Measurements from ENCODE around the gene MYH11. TPM values are rescaled to one million over a fixed set of nuclear protein-coding genes. Genes with fewer than 3 reads are reported as not detected.

The MYH11 gene
- total RNA-seq, 1 donor from 2014 or later: not detected

DNA sequence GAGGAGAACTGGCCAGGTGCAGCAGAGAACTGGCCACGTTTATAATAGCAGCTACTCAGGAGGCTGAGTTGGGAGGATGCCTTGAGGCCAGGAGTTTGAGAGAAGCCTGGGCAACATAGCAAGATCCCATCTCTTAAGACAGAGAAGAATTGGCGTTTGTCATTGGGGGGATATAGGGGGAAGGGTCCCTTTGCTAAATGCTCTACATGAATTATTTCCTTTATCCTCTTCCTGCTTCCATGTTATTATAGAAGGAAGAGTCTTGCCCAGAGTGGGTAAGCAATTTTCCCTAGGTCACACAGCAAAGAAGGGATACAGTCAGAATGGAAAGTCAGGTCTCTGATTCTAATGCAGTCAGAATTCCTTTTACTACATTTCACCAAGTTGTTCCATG, 68.0 kb downstream of the MYH11 start:
- DNase-seq (ENCODE audit: low read depth): no peak
- H3K4me3 ChIP-seq (ENCODE audit: low read depth, low read length): no peak overlapping the region
- TF ChIP-seq, protein P1, sequence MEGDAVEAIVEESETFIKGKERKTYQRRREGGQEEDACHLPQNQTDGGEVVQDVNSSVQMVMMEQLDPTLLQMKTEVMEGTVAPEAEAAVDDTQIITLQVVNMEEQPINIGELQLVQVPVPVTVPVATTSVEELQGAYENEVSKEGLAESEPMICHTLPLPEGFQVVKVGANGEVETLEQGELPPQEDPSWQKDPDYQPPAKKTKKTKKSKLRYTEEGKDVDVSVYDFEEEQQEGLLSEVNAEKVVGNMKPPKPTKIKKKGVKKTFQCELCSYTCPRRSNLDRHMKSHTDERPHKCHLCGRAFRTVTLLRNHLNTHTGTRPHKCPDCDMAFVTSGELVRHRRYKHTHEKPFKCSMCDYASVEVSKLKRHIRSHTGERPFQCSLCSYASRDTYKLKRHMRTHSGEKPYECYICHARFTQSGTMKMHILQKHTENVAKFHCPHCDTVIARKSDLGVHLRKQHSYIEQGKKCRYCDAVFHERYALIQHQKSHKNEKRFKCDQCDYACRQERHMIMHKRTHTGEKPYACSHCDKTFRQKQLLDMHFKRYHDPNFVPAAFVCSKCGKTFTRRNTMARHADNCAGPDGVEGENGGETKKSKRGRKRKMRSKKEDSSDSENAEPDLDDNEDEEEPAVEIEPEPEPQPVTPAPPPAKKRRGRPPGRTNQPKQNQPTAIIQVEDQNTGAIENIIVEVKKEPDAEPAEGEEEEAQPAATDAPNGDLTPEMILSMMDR (conservative IDR thresholded peaks at IDR 0.05; ENCODE audit: low read depth, low read length): no peak

DNA sequence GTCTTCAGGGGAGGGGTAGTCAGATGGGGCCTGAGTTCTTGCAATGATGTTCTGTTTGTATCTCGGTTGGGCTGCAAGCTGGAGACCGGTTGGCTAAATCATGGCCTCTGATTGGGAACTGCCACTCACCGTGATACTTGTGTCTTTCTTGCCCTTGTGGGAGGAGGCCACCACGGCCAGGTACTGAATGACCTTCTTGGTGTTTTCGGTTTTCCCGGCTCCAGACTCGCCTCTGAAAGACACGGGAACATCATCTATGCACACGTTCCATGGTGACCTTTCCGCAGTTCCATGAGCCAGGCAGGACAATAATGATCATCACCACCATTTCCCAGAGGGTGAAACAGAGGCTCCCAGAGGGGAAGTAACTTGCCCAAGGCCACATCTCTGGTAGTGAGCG, 70.3 kb downstream of the MYH11 start:
- H3K4me3 ChIP-seq (ENCODE audit: low read depth, low read length): no peak overlapping the region
- no peak for DNase-seq (ENCODE audit: low read depth)
- TF ChIP-seq, protein P1 (conservative IDR thresholded peaks at IDR 0.05; ENCODE audit: low read depth, low read length): no peak

DNA sequence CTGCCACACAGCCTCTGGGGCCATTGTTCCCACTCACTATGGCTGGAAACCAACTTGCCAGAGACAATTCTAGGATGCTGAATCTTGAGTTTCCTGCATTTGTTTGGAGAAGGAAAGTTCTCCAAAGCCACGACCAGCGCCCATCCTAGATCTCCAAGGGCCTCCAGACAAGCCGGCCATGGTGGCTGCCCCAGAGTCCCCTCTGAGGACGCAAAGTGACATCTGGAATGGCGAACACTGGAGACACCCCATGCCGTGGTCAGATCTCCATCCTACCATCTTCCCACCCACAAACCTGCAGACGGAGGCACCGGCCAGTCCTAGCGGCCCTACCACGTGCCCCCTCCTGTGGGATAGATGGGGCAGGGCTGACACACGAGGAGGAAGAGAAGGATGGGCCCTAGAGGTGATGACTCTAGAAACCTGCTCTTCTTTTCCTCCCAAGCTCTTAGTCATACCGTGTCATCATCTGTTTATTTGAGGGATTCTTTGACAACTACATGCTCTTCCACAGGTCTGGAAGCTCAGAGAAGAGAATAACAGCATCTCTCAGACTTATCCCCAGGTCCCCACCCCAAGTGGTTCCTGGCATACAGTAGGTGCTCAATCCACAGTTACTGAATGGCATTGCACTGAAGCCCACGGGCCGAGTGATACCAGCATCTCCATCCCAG, 71.3 kb downstream of the MYH11 start:
- TF ChIP-seq, protein P1 (conservative IDR thresholded peaks at IDR 0.05; ENCODE audit: low read depth, low read length): no peak
- no peak for DNase-seq (ENCODE audit: low read depth)
- H3K4me3 ChIP-seq (ENCODE audit: low read depth, low read length): no peak overlapping the region

DNA sequence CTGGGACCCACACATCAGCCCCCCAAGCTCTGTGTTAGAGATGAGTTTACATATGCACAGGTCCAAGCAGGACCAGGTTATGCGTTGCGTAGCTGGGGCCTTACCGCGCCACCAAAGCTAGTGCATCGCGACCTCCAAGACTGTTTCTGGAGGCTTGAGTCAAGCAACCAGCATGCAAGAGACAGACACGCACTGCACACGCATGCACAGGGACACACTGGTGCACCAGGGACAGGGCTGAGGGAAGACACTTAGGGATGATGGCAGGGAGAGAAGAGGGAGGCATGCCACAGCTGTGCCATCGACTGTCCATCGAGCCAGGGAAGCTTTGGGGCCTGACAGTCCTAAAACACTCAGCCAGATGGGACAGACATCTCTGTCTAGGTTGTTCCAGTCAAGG, 72.8 kb downstream of the MYH11 start:
- TF ChIP-seq, protein P1 (conservative IDR thresholded peaks at IDR 0.05; ENCODE audit: low read depth, low read length): no peak
- DNase-seq (ENCODE audit: low read depth): no peak
- no peak overlapping the region for H3K4me3 ChIP-seq (ENCODE audit: low read depth, low read length)

DNA sequence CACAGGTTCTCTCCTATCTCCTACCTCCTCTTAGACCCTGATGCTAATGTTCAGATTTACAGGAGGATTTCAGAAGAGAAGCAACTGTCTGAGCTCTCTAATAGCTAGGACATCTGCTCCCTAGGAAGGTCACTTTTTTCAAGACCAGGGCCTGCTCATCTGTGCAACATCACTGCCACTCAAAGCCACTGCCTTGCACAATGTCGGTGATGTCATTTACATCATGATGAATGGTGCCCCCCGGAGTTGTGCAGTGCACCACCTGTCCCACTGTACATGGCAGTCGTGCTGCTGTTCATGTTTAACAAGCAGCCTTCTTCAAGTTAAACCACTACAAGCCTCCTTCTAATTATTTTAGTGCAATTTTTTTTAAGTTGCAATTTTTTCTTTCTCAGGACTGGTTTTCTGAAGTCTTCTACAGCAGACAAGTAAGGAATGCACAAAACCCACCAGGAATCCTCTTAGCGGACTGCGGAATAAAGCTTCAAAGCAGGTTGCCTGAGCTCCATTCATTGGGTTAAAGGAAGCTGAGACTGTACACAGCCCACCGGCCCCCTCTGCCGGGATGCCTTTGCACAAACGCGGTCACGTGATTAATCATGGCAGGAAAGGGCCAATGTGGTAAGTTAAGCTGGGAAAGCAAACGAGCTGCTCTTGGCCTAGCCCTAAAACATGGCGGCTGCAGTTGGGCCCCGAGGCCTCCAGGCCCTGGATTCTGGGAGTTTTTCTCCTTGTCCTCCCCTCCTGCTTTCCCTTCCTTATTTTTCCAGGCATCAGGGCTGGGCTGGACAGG, 74.1 kb downstream of the MYH11 start:
- H3K4me3 ChIP-seq (ENCODE audit: low read depth, low read length): no peak overlapping the region
- DNase-seq (ENCODE audit: low read depth): no peak
- TF ChIP-seq, protein P1 (conservative IDR thresholded peaks at IDR 0.05; ENCODE audit: low read depth, low read length): no peak

DNA sequence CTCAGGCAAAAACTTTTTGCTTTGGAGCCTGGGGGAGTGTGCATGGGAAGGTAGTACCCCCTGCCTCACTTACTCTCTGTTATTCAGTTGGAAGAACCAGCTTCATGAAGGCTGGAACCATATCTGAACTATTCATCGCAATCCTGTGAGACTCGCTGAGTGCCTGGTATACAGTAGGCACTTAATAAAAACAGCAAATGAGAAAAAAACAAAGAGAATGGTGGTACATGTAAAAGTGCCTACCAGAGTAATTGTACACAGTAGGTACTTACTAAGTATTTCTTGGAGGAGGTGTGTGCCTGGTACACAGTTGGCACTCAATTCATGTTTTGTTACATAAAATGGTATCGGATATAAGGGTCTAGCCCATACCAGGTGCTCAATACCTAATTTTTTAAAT, 75.2 kb downstream of the MYH11 start:
- H3K4me3 ChIP-seq (ENCODE audit: low read depth, low read length): no peak overlapping the region
- DNase-seq (ENCODE audit: low read depth): no peak
- TF ChIP-seq, protein P1 (conservative IDR thresholded peaks at IDR 0.05; ENCODE audit: low read depth, low read length): no peak

Measured in epithelial cell of proximal tubule (primary cell).